Brain pericyte (primary cell): Measurements from ENCODE around the gene COPS8.

ENCODE experiments used
- DNase-seq: peaks from one replicate; pipeline ENCODE4 v3.0.0-alpha.2; 2012; ENCODE audit warnings: low read depth, low spot score

The COPS8 gene

GRCh38 chr2:237130562-237131421 is 45.1 kb downstream of the COPS8 start:
- DNase-seq, result no peak

- no peak for DNase-seq
These were observed 46.3 kb downstream of the COPS8 start for GRCh38 chr2:237131749-237132533.

- DNase-seq, result no peak
These were observed 47.1 kb downstream of the COPS8 start for GRCh38 chr2:237132799-237133198.

- DNase-seq, result no peak
These were observed 48.9 kb downstream of the COPS8 start for GRCh38 chr2:237134321-237135230.

- no peak for DNase-seq
These were observed 51.1 kb downstream of the COPS8 start for GRCh38 chr2:237136824-237137223.

GRCh38 chr2:237137626-237138323 is 52.1 kb downstream of the COPS8 start:
- no peak for DNase-seq

GRCh38 chr2:237139123-237139675 is 53.5 kb downstream of the COPS8 start:
- no peak for DNase-seq

- no peak for DNase-seq
These were observed 55.1 kb downstream of the COPS8 start for GRCh38 chr2:237140689-237141285.

- no peak for DNase-seq
These were observed 55.9 kb downstream of the COPS8 start for GRCh38 chr2:237141571-237142051.

- no peak for DNase-seq
These were observed 57.4 kb downstream of the COPS8 start for GRCh38 chr2:237143118-237143517.

- DNase-seq, result no peak
These were observed 58.2 kb downstream of the COPS8 start for GRCh38 chr2:237143676-237144440.

GRCh38 chr2:237144516-237144915 is 58.8 kb downstream of the COPS8 start:
- no peak for DNase-seq

- DNase-seq, result no peak
These were observed 61.6 kb downstream of the COPS8 start for GRCh38 chr2:237147317-237147716.

- DNase-seq, result no peak
These were observed 62.9 kb downstream of the COPS8 start for GRCh38 chr2:237148624-237149023.

- no peak for DNase-seq
These were observed 63.7 kb downstream of the COPS8 start for GRCh38 chr2:237149425-237149824.
